A673 (cell line): ENCODE measurements around the gene FOXB2. TPM values are rescaled to one million over a fixed set of nuclear protein-coding genes. Genes with fewer than 3 reads are reported as not detected.
"Not testable (repeated sequence)": the region's sequence is repeated elsewhere in the genome, so short reads cannot be mapped to it uniquely, and the experiment has no call there.

Experiments used
- Bru-seq: library from RNA; stranded (reverse); fragments of 400-500 nt; gene quantifications from one replicate; lab custom pipeline; 2021; lab: Mats Ljungman, UMichigan
- BruChase-seq, 2 experiments: library from RNA; stranded (reverse); fragments of 400-500 nt; gene quantifications; one replicate each; lab custom pipeline; 2021; lab: Mats Ljungman, UMichigan
- BruUV-seq: library from RNA; stranded (reverse); fragments of 400-500 nt; replicated peaks from 2 replicates; lab custom pipeline; 2021; lab: Mats Ljungman, UMichigan
- CTCF ChIA-PET: fragments of 300-600 bp; sonication (Branson Sonifier 250); formaldehyde crosslinking; loops from one replicate; lab custom pipeline; 2022; ENCODE audit warnings: antibody characterized with exemption; lab: Charles Lee
- POLR2A ChIA-PET: fragments of 300-600 bp; sonication (Branson Sonifier 250); formaldehyde crosslinking; loops from one replicate; lab custom pipeline; 2022; ENCODE audit warnings: antibody characterized with exemption; ENCODE audit not compliant: low non-redundant PET; lab: Charles Lee
- DNase-seq: peaks from one replicate; pipeline ENCODE4 v3.0.0-alpha.2; 2015; ENCODE audit warnings: low spot score
- H3K27ac ChIP-seq: fragments of 200-600 bp; sonication (generic); 2 replicates; pipeline ENCODE4 v1.5.1; 2016; ENCODE audit warnings: mixed run types, low read depth, mild to moderate bottlenecking, mixed read lengths, antibody characterized with exemption, low read length; ENCODE audit not compliant: poor library complexity, severe bottlenecking
- H3K27me3 ChIP-seq: fragments of 200-600 bp; sonication (generic); replicated peaks from 2 replicates; pipeline ENCODE4 v1.6.1; 2017; ENCODE audit warnings: mixed run types, low read depth, mild to moderate bottlenecking, mixed read lengths, antibody characterized with exemption, low read length; ENCODE audit not compliant: insufficient read depth, poor library complexity
- H3K36me3 ChIP-seq: fragments of 200-600 bp; sonication (generic); 2 replicates; pipeline ENCODE4 v1.6.1; 2016; ENCODE audit warnings: mixed run types, mild to moderate bottlenecking, mixed read lengths, antibody characterized with exemption, low read length; ENCODE audit not compliant: insufficient read depth, poor library complexity, severe bottlenecking
- H3K4me1 ChIP-seq: fragments of 200-600 bp; sonication (generic); 2 replicates; pipeline ENCODE4 v1.6.1; 2017; ENCODE audit warnings: mixed run types, mild to moderate bottlenecking, mixed read lengths, antibody characterized with exemption, low read length; ENCODE audit not compliant: insufficient read depth, poor library complexity, severe bottlenecking
- H3K4me3 ChIP-seq: fragments of 200-600 bp; sonication (generic); 2 replicates; pipeline ENCODE4 v1.5.1; 2016; ENCODE audit warnings: low read depth, mixed run types, mild to moderate bottlenecking, mixed read lengths, low read length; ENCODE audit not compliant: poor library complexity, severe bottlenecking
- H3K9me3 ChIP-seq: fragments of 200-600 bp; sonication (generic); 2 replicates; pipeline ENCODE4 v1.6.1; 2016; ENCODE audit warnings: mixed run types, low read depth, mild to moderate bottlenecking, mixed read lengths, antibody characterized with exemption, low read length; ENCODE audit not compliant: poor library complexity, severe bottlenecking
- EZH2 ChIP-seq: fragments of 200-600 bp; sonication (generic); IDR thresholded peaks from 2 replicates; pipeline ENCODE4 v1.6.1; 2017; ENCODE audit warnings: borderline replicate concordance, low read depth, mild to moderate bottlenecking, mixed read lengths, antibody characterized with exemption, low read length; ENCODE audit not compliant: poor library complexity, severe bottlenecking
- intact Hi-C: fragments of 100-400 bp; cut with micrococcal nuclease; formaldehyde crosslinking; loops from one replicate; pipeline ENCODE4 v1.10.0; 2022; ENCODE audit not compliant: unreplicated experiment
- long read RNA-seq: library from polyadenylated mRNA; stranded (forward); transcript quantifications from one replicate; pipeline ENCODE4 v2.0.0, GENCODE V29; 2022
- total RNA-seq: library from RNA; stranded (reverse); gene quantifications from 2 replicates; pipeline ENCODE4 v1.2.3, GENCODE V29; 2021
- TF ChIP-seq, protein P1 (sequence below): fragments of 300-800, 200-600 bp; sonication (generic); conservative IDR thresholded peaks from 2 replicates; pipeline ENCODE4 v1.5.1; 2017; ENCODE audit warnings: low read depth, mild to moderate bottlenecking, antibody characterized with exemption, low read length, moderate library complexity, mixed read lengths

FOXB2 gene
- total RNA-seq (not detected in 2 replicates), Bru-seq, nascent RNA (not detected), BruChase-seq, experiment 1, labeled RNA remaining after a 2-hour chase (not detected), BruChase-seq, experiment 2, labeled RNA remaining after a 6-hour chase (not detected)
- long read RNA-seq: 0 reads

DNA sequence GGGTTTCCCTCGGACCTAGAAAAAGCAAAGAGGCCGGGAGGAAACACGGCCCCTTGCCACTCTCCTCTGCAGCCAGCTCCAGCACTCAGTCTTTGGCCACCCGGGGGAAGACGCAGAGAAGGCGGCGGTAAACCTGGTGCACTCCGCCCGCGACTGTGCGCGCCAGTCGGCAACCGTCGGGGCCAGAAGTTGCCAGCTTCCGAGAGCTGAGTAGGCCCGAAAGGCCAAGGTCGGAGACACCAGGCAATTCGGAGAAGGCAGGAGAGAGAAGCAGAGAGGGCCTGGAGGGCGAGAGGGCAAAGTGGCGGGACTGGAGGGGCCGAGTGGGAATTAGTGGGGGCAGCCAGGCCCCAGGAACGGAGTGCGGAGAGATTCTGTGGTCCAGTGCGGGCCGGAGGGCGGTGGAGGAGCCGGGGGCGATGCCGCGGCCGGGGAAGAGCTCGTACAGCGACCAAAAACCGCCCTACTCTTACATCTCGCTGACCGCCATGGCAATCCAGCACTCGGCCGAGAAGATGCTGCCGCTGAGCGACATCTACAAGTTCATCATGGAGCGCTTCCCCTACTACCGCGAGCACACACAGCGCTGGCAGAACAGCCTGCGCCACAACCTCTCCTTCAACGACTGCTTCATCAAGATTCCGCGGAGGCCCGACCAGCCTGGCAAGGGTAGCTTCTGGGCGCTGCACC is at the start of gene FOXB2:
Gene FOXB2 (plus strand): TSS at position 420 of the 690 bp plus-strand sequence. CDS start 0 bp downstream, at position 420.
- intact Hi-C loops: no loop called here
- BruUV-seq: no TSS peak
- Histone ChIP-seq H3K9me3 (no peaks in the 10 kb centered on the region), H3K27me3 (peaks cover 99% of the 10 kb centered on the region), H3K36me3 (no peaks in the 10 kb centered on the region), H3K4me3 (peak within 1 kb of the TSS; percentile 23), H3K27ac (no peak within 1 kb of the TSS), H3K4me1 (peaks cover 18% of the 10 kb centered on the region)
- no peak for DNase-seq
- ChIA-PET CTCF (no interaction called here), POLR2A (no interaction called here)
- TF ChIP-seq, protein P1, sequence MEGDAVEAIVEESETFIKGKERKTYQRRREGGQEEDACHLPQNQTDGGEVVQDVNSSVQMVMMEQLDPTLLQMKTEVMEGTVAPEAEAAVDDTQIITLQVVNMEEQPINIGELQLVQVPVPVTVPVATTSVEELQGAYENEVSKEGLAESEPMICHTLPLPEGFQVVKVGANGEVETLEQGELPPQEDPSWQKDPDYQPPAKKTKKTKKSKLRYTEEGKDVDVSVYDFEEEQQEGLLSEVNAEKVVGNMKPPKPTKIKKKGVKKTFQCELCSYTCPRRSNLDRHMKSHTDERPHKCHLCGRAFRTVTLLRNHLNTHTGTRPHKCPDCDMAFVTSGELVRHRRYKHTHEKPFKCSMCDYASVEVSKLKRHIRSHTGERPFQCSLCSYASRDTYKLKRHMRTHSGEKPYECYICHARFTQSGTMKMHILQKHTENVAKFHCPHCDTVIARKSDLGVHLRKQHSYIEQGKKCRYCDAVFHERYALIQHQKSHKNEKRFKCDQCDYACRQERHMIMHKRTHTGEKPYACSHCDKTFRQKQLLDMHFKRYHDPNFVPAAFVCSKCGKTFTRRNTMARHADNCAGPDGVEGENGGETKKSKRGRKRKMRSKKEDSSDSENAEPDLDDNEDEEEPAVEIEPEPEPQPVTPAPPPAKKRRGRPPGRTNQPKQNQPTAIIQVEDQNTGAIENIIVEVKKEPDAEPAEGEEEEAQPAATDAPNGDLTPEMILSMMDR: no peak
- peak; percentile 100 for TF ChIP-seq EZH2

DNA sequence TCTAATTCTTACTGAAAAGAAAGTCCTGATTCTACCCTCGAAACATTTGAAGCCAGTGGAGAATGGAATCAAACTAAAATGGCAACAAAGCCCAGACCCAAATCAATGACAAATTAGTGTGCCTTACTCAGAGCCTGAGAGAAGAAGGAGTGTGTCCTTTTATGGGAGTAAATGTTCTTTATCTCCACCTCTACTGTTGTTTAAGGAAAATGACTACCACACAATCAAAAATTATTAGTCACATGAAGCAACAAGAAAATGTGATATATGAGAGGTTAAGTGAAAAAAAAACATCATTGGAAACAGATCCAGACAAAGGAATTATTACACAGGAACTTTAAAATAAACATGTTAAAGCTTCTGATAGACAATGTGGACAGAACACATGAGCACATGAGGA is 49.7 kb upstream of the FOXB2 start:
- BruUV-seq: no TSS peak

GRCh38 chr9:76978831-76979230 is 40.6 kb upstream of the FOXB2 start:
- DNase-seq, H3K4me1 ChIP-seq, intact Hi-C loops, H3K4me3 ChIP-seq, H3K27ac ChIP-seq, H3K36me3 ChIP-seq, CTCF ChIA-PET, H3K9me3 ChIP-seq, POLR2A ChIA-PET, BruUV-seq: not testable (repeated sequence)
- peaks cover 78% of the 10 kb centered on the region for H3K27me3 ChIP-seq

More for the DNA sequence above, 49.7 kb upstream of the FOXB2 start:
- TF ChIP-seq, protein P1: no peak
- TF ChIP-seq EZH2: no peak
- Histone ChIP-seq H3K4me3 (no peak overlapping the region), H3K9me3 (no peaks in the 10 kb centered on the region), H3K36me3 (no peaks in the 10 kb centered on the region), H3K4me1 (no peaks in the 10 kb centered on the region), H3K27ac (no peak overlapping the region), H3K27me3 (peaks cover 47% of the 10 kb centered on the region)
- ChIA-PET POLR2A (no interaction called here), CTCF (no interaction called here)
- no peak for DNase-seq
- intact Hi-C loops: no loop called here
